Measurements from ENCODE around the gene ADAP1. TPM values are rescaled to one million over a fixed set of nuclear protein-coding genes. Genes with fewer than 3 reads are reported as not detected.
"Not testable (repeated sequence)": the region's sequence is repeated elsewhere in the genome, so short reads cannot be mapped to it uniquely, and the experiment has no call there.

ADAP1 gene
- total RNA-seq, 1 experiment from 2014 or later: 77.6 TPM

- Mint-ChIP-seq H3K27me3 (ENCODE audit: insufficient read depth, unreplicated experiment) (no peaks in the 10 kb centered on the region), H3K27ac (ENCODE audit: unreplicated experiment) (no peak overlapping the region), H3K4me3 (ENCODE audit: unreplicated experiment) (no peak overlapping the region), H3K4me1 (ENCODE audit: low read depth, unreplicated experiment) (no peaks in the 10 kb centered on the region), H3K9me3 (ENCODE audit: unreplicated experiment) (no peaks in the 10 kb centered on the region), H3K36me3 (ENCODE audit: insufficient read depth, unreplicated experiment) (peaks cover 37% of the 10 kb centered on the region)
- no TSS peak for BruUV-seq (replicated peaks)
- Histone ChIP-seq H3K36me3 (ENCODE audit: control insufficient read depth, insufficient read depth, low read length) (no peaks in the 10 kb centered on the region; the same call in 1 of the 2 replicates), H3K4me3 (ENCODE audit: low read depth, low read length) (no peak overlapping the region), H3K27me3 (replicated peaks; ENCODE audit: control insufficient read depth, insufficient read depth, low read length) (no peaks in the 10 kb centered on the region), H3K9me3 (peaks cover 3% of the 10 kb centered on the region; the same call in 1 of the 2 replicates), H3K4me1 (no peaks in the 10 kb centered on the region)
- intact Hi-C loops (cut with micrococcal nuclease; ENCODE audit: unreplicated experiment): no loop called here
- no peak for TF ChIP-seq CTCF (IDR thresholded peaks at IDR 0.05; ENCODE audit: insufficient read depth in 1 of 2, low read depth in 1 of 2, low read length in 1 of 2, severe bottlenecking in 1 of 2, unreplicated experiment in 1 of 2)
- ChIA-PET CTCF (interaction anchor here (0.5 kb wide), 1 partner anchor 8 kb away, joined by 7 read pairs; no protein-coding TSS in a partner anchor), POLR2A (no interaction called here)
- no peak for DNase-seq
Observed at GRCh38 chr7:961546-962400, 7.3 kb upstream of the ADAP1 start.

- BruUV-seq (replicated peaks); H3K4me3 Mint-ChIP-seq (ENCODE audit: unreplicated experiment); H3K4me1 Mint-ChIP-seq (ENCODE audit: low read depth, unreplicated experiment); intact Hi-C loops (cut with micrococcal nuclease; ENCODE audit: unreplicated experiment); H3K27me3 Mint-ChIP-seq (ENCODE audit: insufficient read depth, unreplicated experiment); POLR2A ChIA-PET; H3K27ac Mint-ChIP-seq (ENCODE audit: unreplicated experiment); DNase-seq; H3K4me3 ChIP-seq (ENCODE audit: low read depth, low read length); H3K27me3 ChIP-seq (replicated peaks; ENCODE audit: control insufficient read depth, insufficient read depth, low read length); H3K36me3 ChIP-seq (ENCODE audit: control insufficient read depth, insufficient read depth, low read length); H3K4me1 ChIP-seq; H3K9me3 Mint-ChIP-seq (ENCODE audit: unreplicated experiment); H3K9me3 ChIP-seq: not testable (repeated sequence)
- H3K36me3 Mint-ChIP-seq (ENCODE audit: insufficient read depth, unreplicated experiment): peaks cover 30% of the 10 kb centered on the region
- CTCF ChIA-PET: interaction anchor here (0.6 kb wide), 1 partner anchor 34 kb away, joined by 3 read pairs; no protein-coding TSS in a partner anchor
Observed at GRCh38 chr7:960972-961371, 6.5 kb upstream of the ADAP1 start.

GRCh38 chr7:960269-960871 is 5.9 kb upstream of the ADAP1 start:
- no peak overlapping the region for H3K4me3 Mint-ChIP-seq (ENCODE audit: unreplicated experiment)

GRCh38 chr7:959740-960139 is 5.3 kb upstream of the ADAP1 start:
- intact Hi-C loops (cut with micrococcal nuclease; ENCODE audit: unreplicated experiment); H3K4me3 Mint-ChIP-seq (ENCODE audit: unreplicated experiment); H3K4me3 ChIP-seq (ENCODE audit: low read depth, low read length); H3K36me3 ChIP-seq (ENCODE audit: control insufficient read depth, insufficient read depth, low read length); H3K27me3 Mint-ChIP-seq (ENCODE audit: insufficient read depth, unreplicated experiment); H3K9me3 Mint-ChIP-seq (ENCODE audit: unreplicated experiment); H3K27ac Mint-ChIP-seq (ENCODE audit: unreplicated experiment); H3K4me1 ChIP-seq; H3K27me3 ChIP-seq (replicated peaks; ENCODE audit: control insufficient read depth, insufficient read depth, low read length); H3K9me3 ChIP-seq; H3K4me1 Mint-ChIP-seq (ENCODE audit: low read depth, unreplicated experiment); POLR2A ChIA-PET; BruUV-seq (replicated peaks); DNase-seq; CTCF ChIA-PET: not testable (repeated sequence)
- peaks cover 18% of the 10 kb centered on the region for H3K36me3 Mint-ChIP-seq (ENCODE audit: insufficient read depth, unreplicated experiment)

More at GRCh38 chr7:960269-960871, 5.9 kb upstream of the ADAP1 start:
- Histone ChIP-seq H3K4me3 (ENCODE audit: low read depth, low read length) (no peak overlapping the region), H3K9me3 (peaks cover 3% of the 10 kb centered on the region; the same call in 1 of the 2 replicates), H3K36me3 (ENCODE audit: control insufficient read depth, insufficient read depth, low read length) (no peaks in the 10 kb centered on the region; the same call in 1 of the 2 replicates), H3K4me1 (0 out of 2 replicates have a peak, but pooled peaks cover under 1% of the 10 kb centered on the region), H3K27me3 (replicated peaks; ENCODE audit: control insufficient read depth, insufficient read depth, low read length) (no peaks in the 10 kb centered on the region)
- BruUV-seq (replicated peaks): no TSS peak
- no peak for DNase-seq
- POLR2A ChIA-PET: no interaction called here
- no peaks in the 10 kb centered on the region for H3K27me3 Mint-ChIP-seq (ENCODE audit: insufficient read depth, unreplicated experiment)
- peaks cover 24% of the 10 kb centered on the region for H3K36me3 Mint-ChIP-seq (ENCODE audit: insufficient read depth, unreplicated experiment)
- CTCF ChIA-PET: no interaction called here
- H3K27ac Mint-ChIP-seq (ENCODE audit: unreplicated experiment): no peak overlapping the region
- no peaks in the 10 kb centered on the region for H3K9me3 Mint-ChIP-seq (ENCODE audit: unreplicated experiment)
- intact Hi-C loops (cut with micrococcal nuclease; ENCODE audit: unreplicated experiment): no loop called here
- no peaks in the 10 kb centered on the region for H3K4me1 Mint-ChIP-seq (ENCODE audit: low read depth, unreplicated experiment)
- TF ChIP-seq CTCF (IDR thresholded peaks at IDR 0.05; ENCODE audit: insufficient read depth in 1 of 2, low read depth in 1 of 2, low read length in 1 of 2, severe bottlenecking in 1 of 2, unreplicated experiment in 1 of 2): no peak

Data from Caco-2 (cell line).